Endothelial cell of umbilical vein (primary cell): ENCODE data around the gene CYREN. TPM values are rescaled to one million over a fixed set of nuclear protein-coding genes. Genes with fewer than 3 reads are reported as not detected.

ENCODE experiments used
- BruUV-seq: library from RNA; stranded (reverse); fragments of 400-500 nt; replicated peaks from 2 replicates; lab custom pipeline; 2021; lab: Mats Ljungman, UMichigan
- CTCF ChIA-PET: fragments of 300-600, 350-600 bp; sonication (Branson Sonifier 250); formaldehyde crosslinking; loops from one replicate; lab custom pipeline; 2021; ENCODE audit warnings: antibody characterized with exemption, inconsistent platforms; lab: Charles Lee
- POLR2A ChIA-PET: fragments of 300-600, 350-600 bp; sonication (Branson Sonifier 250); formaldehyde crosslinking; loops from one replicate; lab custom pipeline; 2021; ENCODE audit warnings: antibody characterized with exemption, inconsistent platforms; lab: Charles Lee
- DNase-seq: peaks from one replicate; pipeline ENCODE4 v3.0.0-alpha.2; 2011; ENCODE audit warnings: low read depth, low spot score
- FAIRE-seq: peaks from 2 replicates; lab custom pipeline; 2011; peaks lifted over from hg19 to GRCh38; lab: Jason Lieb, UNC
- H2AFZ ChIP-seq: 2 replicates; pipeline ENCODE4 v1.6.0; 2012; ENCODE audit warnings: low read depth, low read length, control low read depth, inconsistent platforms
- H3K27ac ChIP-seq: 2 replicates; pipeline ENCODE4 v1.5.1; 2011; ENCODE audit warnings: low read depth, mild to moderate bottlenecking, control low read depth, low read length, moderate library complexity; ENCODE audit not compliant: insufficient read depth
- H3K27me3 ChIP-seq, 2 experiments: 2 replicates each; pipeline versions ENCODE4 v1.6.0 to v1.6.1; 2011; ENCODE audit warnings: low read length in 2 of 2, mixed read lengths in 1 of 2; ENCODE audit not compliant: control insufficient read depth in 2 of 2, insufficient read depth in 2 of 2
- H3K36me3 ChIP-seq, 2 experiments: 2 replicates in 1 of 2; 3 replicates in 1 of 2; pipeline ENCODE4 v1.5.1; 2011; ENCODE audit warnings: low read length in 2 of 2, mild to moderate bottlenecking in 1 of 2, moderate library complexity in 1 of 2; ENCODE audit not compliant: control insufficient read depth in 2 of 2, insufficient read depth in 2 of 2; ENCODE audit errors: extremely low read depth in 1 of 2
- H3K4me1 ChIP-seq: 3 replicates; pipeline ENCODE4 v1.5.1; 2011; ENCODE audit warnings: mild to moderate bottlenecking, low read length; ENCODE audit not compliant: control insufficient read depth, insufficient read depth; ENCODE audit errors: extremely low read depth
- H3K4me2 ChIP-seq: 2 replicates; pipeline ENCODE4 v1.6.1; 2011; ENCODE audit warnings: low read length, control low read depth, mixed read lengths; ENCODE audit not compliant: insufficient read depth
- H3K4me3 ChIP-seq, 3 experiments: fragments of 200-600 bp in 1 of 3; sonication (generic), shearing (Covaris generic) in 1 of 3; replicated peaks in 1 of 3; 2 replicates each; pipeline ENCODE4 v1.5.1; 2011 to 2016; ENCODE audit warnings: control low read depth in 3 of 3, low read length in 3 of 3, mild to moderate bottlenecking in 2 of 3, inconsistent platforms in 1 of 3, low read depth in 1 of 3, moderate library complexity in 1 of 3; ENCODE audit not compliant: insufficient read depth in 1 of 3
- H3K79me2 ChIP-seq: 2 replicates; pipeline ENCODE4 v1.6.0; 2012; ENCODE audit warnings: low read length, inconsistent platforms; ENCODE audit not compliant: control insufficient read depth, insufficient read depth
- H3K9ac ChIP-seq: replicated peaks from 2 replicates; pipeline ENCODE3; 2011; ENCODE audit warnings: low read length, control low read depth; ENCODE audit not compliant: insufficient read depth; ENCODE audit errors: extremely low read depth
- H3K9me1 ChIP-seq: replicated peaks from 3 replicates; pipeline ENCODE4 v1.6.0; 2011; ENCODE audit warnings: mild to moderate bottlenecking, low read length; ENCODE audit not compliant: control insufficient read depth, insufficient read depth; ENCODE audit errors: extremely low read depth
- H3K9me3 ChIP-seq: replicated peaks from 2 replicates; pipeline ENCODE4 v1.5.1; 2012; ENCODE audit warnings: low read length, inconsistent platforms; ENCODE audit not compliant: control insufficient read depth, insufficient read depth
- H4K20me1 ChIP-seq: replicated peaks from 2 replicates; pipeline ENCODE3; 2011; ENCODE audit warnings: mild to moderate bottlenecking, low read length; ENCODE audit not compliant: control insufficient read depth, insufficient read depth; ENCODE audit errors: extremely low read depth
- EZH2 ChIP-seq: IDR thresholded peaks from 2 replicates; pipeline ENCODE4 v1.6.1; 2012; ENCODE audit warnings: borderline replicate concordance, low read depth, mild to moderate bottlenecking, moderate library complexity, low read length, inconsistent platforms; ENCODE audit not compliant: severe bottlenecking
- FOS ChIP-seq: IDR thresholded peaks from 2 replicates; pipeline ENCODE4 v1.6.1; 2011; ENCODE audit warnings: mild to moderate bottlenecking, low read length, moderate library complexity, borderline replicate concordance; ENCODE audit not compliant: insufficient read depth
- GATA2 ChIP-seq: IDR thresholded peaks from 2 replicates; pipeline ENCODE4 v1.7.0; 2011; ENCODE audit warnings: low read depth, mild to moderate bottlenecking, moderate library complexity, mixed read lengths, low read length; ENCODE audit not compliant: insufficient read length, insufficient read depth
- JUN ChIP-seq: IDR thresholded peaks from 2 replicates; pipeline ENCODE4 v1.6.1; 2011; ENCODE audit warnings: borderline replicate concordance, low read depth; ENCODE audit not compliant: insufficient read length, insufficient read depth
- MYC ChIP-seq: IDR thresholded peaks from one replicate; pipeline ENCODE4 v1.6.1; 2011; ENCODE audit warnings: mild to moderate bottlenecking, low read depth, low read length
- POLR2A ChIP-seq: IDR thresholded peaks from 2 replicates; pipeline ENCODE4 v1.6.1; 2012; ENCODE audit warnings: low read depth, mild to moderate bottlenecking, control low read depth, low read length
- POLR2AphosphoS5 ChIP-seq: IDR thresholded peaks from 2 replicates; pipeline ENCODE4 v1.6.1; 2012; ENCODE audit warnings: low read depth, mild to moderate bottlenecking, control low read depth, low read length, moderate library complexity; ENCODE audit not compliant: insufficient read depth
- dilution Hi-C: fragments of 300-500 bp; cut with MboI; formaldehyde crosslinking; loops from one replicate; pipeline ENCODE4 v1.15.0; 2019; ENCODE audit warnings: low sequenced_read_pairs; ENCODE audit not compliant: extremely low pct_ligation_motif_present
- intact Hi-C: fragments of 100-400 bp; cut with micrococcal nuclease; formaldehyde crosslinking; loops from one replicate; pipeline ENCODE4 v1.10.0; 2022
- polyA plus RNA-seq, 4 experiments: library from polyadenylated mRNA; depleted of rRNA in 3 of 4; stranded (reverse) in 3 of 4; unstranded in 1 of 4; fragments of >200 nt; gene quantifications; 2 replicates each; pipeline versions ENCODE4 v1.2.1 to v1.2.3, GENCODE V29; 2011 to 2012; ENCODE audit warnings: missing spikeins in 1 of 4
- total RNA-seq: library from RNA; stranded (reverse); gene quantifications from 2 replicates; pipeline ENCODE4 v1.2.3, GENCODE V29; 2021
- TF ChIP-seq, protein P1 (sequence below): IDR thresholded peaks from 2 replicates; pipeline ENCODE4 v1.6.1; 2011; ENCODE audit not compliant: insufficient read depth, insufficient read length
- TF ChIP-seq, protein P2 (sequence below), 2 donors: IDR thresholded peaks; 1 replicate in 1 of 2; 2 replicates in 1 of 2; pipeline ENCODE4 v1.5.1; 2011; ENCODE audit warnings: low read length in 2 of 2, mild to moderate bottlenecking in 2 of 2, moderate library complexity in 2 of 2, control low read depth in 1 of 2, inconsistent platforms in 1 of 2, low read depth in 1 of 2; ENCODE audit not compliant: insufficient read depth in 1 of 2; ENCODE audit errors: extremely low read depth in 1 of 2

Gene CYREN
- total and polyA plus RNA-seq, 2 donors (not counting 3 experiments of a cell fraction or from before 2014, with no cell fraction given): 19.1 to 30.8 TPM

DNA sequence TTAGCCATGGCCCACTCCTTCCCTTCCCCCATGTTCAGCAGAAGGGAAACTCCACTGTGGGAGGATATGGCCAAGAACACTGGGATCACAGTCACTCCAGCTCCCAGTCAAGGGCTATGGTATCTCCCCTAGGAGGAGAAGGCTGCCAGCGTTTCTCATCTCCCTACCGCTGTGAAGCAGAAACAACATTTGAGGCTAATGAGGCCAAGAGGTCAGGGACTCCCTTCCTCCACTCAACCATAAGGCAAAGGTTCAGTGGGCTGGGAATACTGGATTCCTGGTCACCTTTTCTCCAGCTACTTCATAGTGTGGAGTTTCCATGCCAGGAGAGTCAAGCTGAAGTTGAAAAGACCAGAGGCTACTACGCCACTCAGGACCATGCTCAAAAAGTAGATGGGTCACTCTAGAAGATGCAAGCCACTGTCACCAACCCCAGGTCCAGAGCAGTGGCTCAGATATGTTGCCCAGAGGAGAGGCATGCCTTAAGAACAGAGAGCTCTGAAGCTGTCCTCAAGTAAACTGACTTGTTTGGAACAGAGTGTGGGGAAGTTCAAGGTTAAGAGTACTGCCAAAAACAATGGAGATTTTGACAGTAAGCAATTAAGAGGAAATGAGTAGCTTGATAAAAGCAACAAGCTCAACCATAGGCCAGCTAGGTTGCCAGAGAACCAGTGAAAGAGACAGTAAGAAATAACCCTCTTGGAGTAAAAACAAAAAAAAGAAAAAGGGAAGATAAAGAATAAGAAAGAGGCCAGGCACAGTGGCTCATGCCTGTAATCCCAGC is 26.4 kb downstream of the CYREN start:
- POLR2A ChIA-PET: interaction anchor here (0.7 to 1.0 kb wide), 2 partner anchors 17 to 129 kb away, joined by 4 to 7 read pairs; no protein-coding TSS in a partner anchor
- Histone ChIP-seq H4K20me1 (no peaks in the 10 kb centered on the region), H3K4me3 (no peak overlapping the region), H3K27me3 (no peaks in the 10 kb centered on the region), H3K9me1 (no peaks in the 10 kb centered on the region), H3K27ac (peak overlapping the region; percentile 3), H3K9ac (no peak overlapping the region), H2AFZ (peak overlapping the region; percentile 72), H3K36me3 (no peaks in the 10 kb centered on the region), H3K4me2 (peak overlapping the region; percentile 55), H3K79me2 (no peaks in the 10 kb centered on the region), H3K4me1 (peaks cover 32% of the 10 kb centered on the region), H3K9me3 (no peaks in the 10 kb centered on the region)
- TF ChIP-seq, protein P1, sequence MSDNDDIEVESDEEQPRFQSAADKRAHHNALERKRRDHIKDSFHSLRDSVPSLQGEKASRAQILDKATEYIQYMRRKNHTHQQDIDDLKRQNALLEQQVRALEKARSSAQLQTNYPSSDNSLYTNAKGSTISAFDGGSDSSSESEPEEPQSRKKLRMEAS: no peak
- TF ChIP-seq, protein P2, sequence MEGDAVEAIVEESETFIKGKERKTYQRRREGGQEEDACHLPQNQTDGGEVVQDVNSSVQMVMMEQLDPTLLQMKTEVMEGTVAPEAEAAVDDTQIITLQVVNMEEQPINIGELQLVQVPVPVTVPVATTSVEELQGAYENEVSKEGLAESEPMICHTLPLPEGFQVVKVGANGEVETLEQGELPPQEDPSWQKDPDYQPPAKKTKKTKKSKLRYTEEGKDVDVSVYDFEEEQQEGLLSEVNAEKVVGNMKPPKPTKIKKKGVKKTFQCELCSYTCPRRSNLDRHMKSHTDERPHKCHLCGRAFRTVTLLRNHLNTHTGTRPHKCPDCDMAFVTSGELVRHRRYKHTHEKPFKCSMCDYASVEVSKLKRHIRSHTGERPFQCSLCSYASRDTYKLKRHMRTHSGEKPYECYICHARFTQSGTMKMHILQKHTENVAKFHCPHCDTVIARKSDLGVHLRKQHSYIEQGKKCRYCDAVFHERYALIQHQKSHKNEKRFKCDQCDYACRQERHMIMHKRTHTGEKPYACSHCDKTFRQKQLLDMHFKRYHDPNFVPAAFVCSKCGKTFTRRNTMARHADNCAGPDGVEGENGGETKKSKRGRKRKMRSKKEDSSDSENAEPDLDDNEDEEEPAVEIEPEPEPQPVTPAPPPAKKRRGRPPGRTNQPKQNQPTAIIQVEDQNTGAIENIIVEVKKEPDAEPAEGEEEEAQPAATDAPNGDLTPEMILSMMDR (IDR thresholded peaks at IDR 0.05; ENCODE audit: extremely low read depth in 1 of 2, insufficient read depth in 1 of 2, low read depth in 1 of 2, low read length in 2 of 2): no peak
- TF ChIP-seq POLR2AphosphoS5 (no peak), GATA2 (peak; percentile 37), FOS (peak; percentile 29), MYC (no peak), POLR2A (no peak), JUN (peak; percentile 35), EZH2 (no peak)
- FAIRE-seq (peak; percentile 84), DNase-seq (peak; percentile 96)
- dilution Hi-C loops: no loop called here
- TSS peak; percentile 20 for BruUV-seq
- intact Hi-C loops: no loop called here
- CTCF ChIA-PET: interaction anchor here (1.0 to 1.8 kb wide), 7 partner anchors 10 to 158 kb away, joined by 3 to 15 read pairs (median 4); partner anchors contain the start of genes AGBL3 and CYREN
